ENCODE data around the gene NT5C2. TPM values are rescaled to one million over a fixed set of nuclear protein-coding genes. Genes with fewer than 3 reads are reported as not detected.

Gene NT5C2
- total RNA-seq, 2 experiments from 2014 or later, result 39.1 to 43.0 TPM

GRCh38 chr10:103077020-103077419, 116.1 kb downstream of the NT5C2 start:
- H3K36me3 Mint-ChIP-seq (ENCODE audit: low read depth), result peaks cover 3% of the 10 kb centered on the region
- H3K27me3 Mint-ChIP-seq, result no peaks in the 10 kb centered on the region
- DNase-seq, result no peak
- TF ChIP-seq CTCF (IDR thresholded peaks at IDR 0.05), result no peak
- H3K4me3 Mint-ChIP-seq, result no peak overlapping the region
- H3K9me3 Mint-ChIP-seq, result no peaks in the 10 kb centered on the region
- no peak overlapping the region for H3K27ac Mint-ChIP-seq
- CTCF ChIA-PET, result interaction anchor here (1.1 to 4.4 kb wide), 3 partner anchors 22 to 175 kb away, joined by 3 to 19 read pairs (median 5); partner anchors contain the start of gene CNNM2
- intact Hi-C loops (cut with micrococcal nuclease), result loop anchor here (10.0 kb wide), 1 partner anchor 168 kb away; the partner anchor contains the start of gene RPEL1
- ATAC-seq, result no peak
- POLR2A ChIA-PET, result no interaction called here
- no peaks in the 10 kb centered on the region for H3K4me1 Mint-ChIP-seq (ENCODE audit: low read depth)

GRCh38 chr10:103072891-103073290, 120.2 kb downstream of the NT5C2 start:
- ChIA-PET POLR2A (no interaction called here), CTCF (interaction anchor here (1.0 to 2.0 kb wide), 3 partner anchors 155 to 172 kb away, joined by 3 to 6 read pairs (median 3); partner anchors contain the start of gene CNNM2)
- H3K4me3 Mint-ChIP-seq, result no peak overlapping the region
- H3K27me3 Mint-ChIP-seq, result no peaks in the 10 kb centered on the region
- peaks cover 3% of the 10 kb centered on the region for H3K36me3 Mint-ChIP-seq (ENCODE audit: low read depth)
- no peak for TF ChIP-seq CTCF (IDR thresholded peaks at IDR 0.05)
- intact Hi-C loops (cut with micrococcal nuclease), result loop anchor here (10.0 kb wide), 1 partner anchor 172 kb away; the partner anchor contains the start of gene RPEL1
- H3K9me3 Mint-ChIP-seq, result no peaks in the 10 kb centered on the region
- DNase-seq (no peak), ATAC-seq (no peak)
- peaks cover 23% of the 10 kb centered on the region for H3K4me1 Mint-ChIP-seq (ENCODE audit: low read depth)
- H3K27ac Mint-ChIP-seq, result no peak overlapping the region

- POLR2A ChIA-PET, result no interaction called here
- Mint-ChIP-seq H3K4me1 (ENCODE audit: low read depth) (peaks cover 23% of the 10 kb centered on the region), H3K27me3 (no peaks in the 10 kb centered on the region), H3K27ac (no peak overlapping the region), H3K36me3 (ENCODE audit: low read depth) (peaks cover under 1% of the 10 kb centered on the region), H3K4me3 (no peak overlapping the region), H3K9me3 (no peaks in the 10 kb centered on the region)
- ATAC-seq (no peak), DNase-seq (no peak)
- intact Hi-C loops (cut with micrococcal nuclease), result loop anchor here (10.0 kb wide), 1 partner anchor 173 kb away; the partner anchor contains the start of gene RPEL1
- CTCF ChIA-PET, result interaction anchor here (1.0 to 2.0 kb wide), 3 partner anchors 154 to 172 kb away, joined by 3 to 6 read pairs (median 3); partner anchors contain the start of gene CNNM2
- no peak for TF ChIP-seq CTCF (IDR thresholded peaks at IDR 0.05)
These were observed 120.8 kb downstream of the NT5C2 start for GRCh38 chr10:103072276-103072675.

GRCh38 chr10:103069453-103070331, 123.4 kb downstream of the NT5C2 start:
- CTCF ChIA-PET, result interaction anchor here (0.6 to 12.4 kb wide), 20 partner anchors 8 to 265 kb away, joined by 3 to 144 read pairs (median 4); partner anchors contain the start of gene CNNM2
- no peaks in the 10 kb centered on the region for H3K36me3 Mint-ChIP-seq (ENCODE audit: low read depth)
- POLR2A ChIA-PET, result interaction anchor here (0.9 to 3.3 kb wide), 3 partner anchors 16 to 152 kb away, joined by 3 to 11 read pairs (median 4); partner anchors contain the start of gene CNNM2
- no peaks in the 10 kb centered on the region for H3K27me3 Mint-ChIP-seq
- H3K4me3 Mint-ChIP-seq, result no peak overlapping the region
- peak; percentile 74 for TF ChIP-seq CTCF (IDR thresholded peaks at IDR 0.05)
- intact Hi-C loops (cut with micrococcal nuclease), result loop anchor here (1.0 to 10.0 kb wide), 3 partner anchors 152 to 232 kb away; partner anchors contain the start of genes CYP17A1 and RPEL1
- peak; percentile 84 for DNase-seq
- no peaks in the 10 kb centered on the region for H3K9me3 Mint-ChIP-seq
- H3K4me1 Mint-ChIP-seq (ENCODE audit: low read depth), result peaks cover 23% of the 10 kb centered on the region
- peak; percentile 76 for ATAC-seq
- H3K27ac Mint-ChIP-seq, result peak overlapping the region; percentile 29
